Activated T-cell treated with anti-CD3 and anti-CD28 coated beads for 24 hours (primary cell): ENCODE data around the gene EHF.
"Not testable (repeated sequence)": the region's sequence is repeated elsewhere in the genome, so short reads cannot be mapped to it uniquely, and the experiment has no call there.

Experiments used
- DNase-seq: peaks from one replicate; pipeline ENCODE4 v3.0.0-alpha.2; 2020; ENCODE audit warnings: low read depth

Gene EHF

DNA sequence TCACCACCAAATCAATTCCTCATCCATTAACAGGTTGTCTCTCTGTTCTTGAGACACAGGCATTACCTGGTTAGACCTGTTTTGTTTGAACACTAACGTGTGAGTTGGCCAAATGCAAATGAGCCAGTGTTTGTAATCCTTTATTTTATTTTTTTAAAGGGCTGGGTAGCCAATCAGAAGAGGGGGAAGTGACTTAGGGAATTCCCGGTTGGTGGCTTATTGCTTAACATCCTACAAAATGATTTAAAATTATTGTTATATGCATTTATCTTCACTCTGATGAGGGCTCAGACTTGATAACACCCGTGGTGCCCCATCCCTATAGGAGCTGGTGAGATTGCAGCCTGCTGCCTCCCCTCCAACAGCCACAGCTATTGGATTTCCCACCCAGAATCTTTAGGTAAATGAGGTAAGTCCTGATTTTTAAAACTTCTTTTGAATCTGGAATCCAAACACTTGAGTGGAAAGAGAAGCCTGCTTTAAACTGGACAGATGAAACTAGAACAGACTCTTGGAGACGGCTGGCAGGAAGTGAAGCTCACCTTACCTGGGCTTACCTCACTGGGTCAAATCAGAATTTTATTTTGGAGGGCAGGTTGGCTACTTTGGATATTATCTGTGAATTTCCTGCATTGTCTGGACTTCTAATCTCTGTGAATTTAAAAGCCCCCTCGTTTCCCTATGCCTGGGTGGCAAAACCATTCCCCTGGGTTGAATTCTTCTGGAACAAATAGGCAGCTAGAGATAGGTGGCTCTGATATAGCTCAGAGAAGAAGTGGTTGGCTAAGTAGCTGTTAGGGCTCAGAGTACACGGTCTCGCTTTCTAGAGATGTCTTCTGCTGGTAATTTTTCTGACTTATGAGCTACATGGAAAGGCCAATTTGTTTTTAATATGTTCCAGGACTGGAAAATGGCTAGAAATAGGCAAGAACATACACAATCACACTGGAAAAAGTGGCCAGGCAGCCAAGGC lies at the start of gene EHF:
TSS of gene EHF (plus strand) at position 274 of the 973 bp plus-strand sequence. CDS start 21,538 bp downstream, outside the sequence.
- DNase-seq = no peak

DNA sequence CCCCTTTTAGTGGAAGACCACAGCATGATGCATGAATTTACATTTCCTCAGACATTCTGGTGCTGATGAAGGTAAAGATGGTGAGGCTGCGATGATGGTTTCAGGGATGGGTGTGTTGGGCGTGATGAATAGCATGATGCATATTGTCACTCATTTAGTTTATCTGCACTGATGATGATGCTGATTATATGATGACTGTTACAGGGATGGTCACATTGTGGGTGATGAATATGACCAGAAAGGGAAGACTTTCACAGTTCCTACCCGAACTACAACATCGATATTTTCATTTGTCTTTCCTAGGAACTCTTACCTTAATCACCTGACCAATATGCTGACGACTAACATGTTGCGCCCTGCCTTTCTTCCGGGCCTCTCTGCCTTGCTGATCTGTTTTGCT lies 47.4 kb upstream of the EHF start:
- no peak for DNase-seq

DNA sequence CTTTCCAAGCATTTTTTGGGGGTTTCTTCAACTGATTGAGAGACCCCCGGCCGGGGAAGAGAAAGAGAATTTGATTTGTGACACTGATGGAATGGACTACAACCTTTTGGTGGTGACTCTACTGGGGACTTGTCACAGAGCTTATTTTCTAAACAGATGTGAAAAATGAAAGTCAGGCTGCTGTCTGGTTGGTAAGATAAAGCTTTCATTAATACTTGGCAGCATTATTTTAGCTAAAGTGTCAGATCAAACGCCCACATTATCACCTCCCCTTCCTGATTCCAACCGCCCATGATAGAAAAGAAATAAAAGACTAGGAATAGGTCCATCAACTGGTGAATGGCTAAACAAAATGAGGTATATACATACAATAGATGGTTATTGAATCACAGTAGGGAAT lies 45.6 kb upstream of the EHF start:
- no peak for DNase-seq

DNA sequence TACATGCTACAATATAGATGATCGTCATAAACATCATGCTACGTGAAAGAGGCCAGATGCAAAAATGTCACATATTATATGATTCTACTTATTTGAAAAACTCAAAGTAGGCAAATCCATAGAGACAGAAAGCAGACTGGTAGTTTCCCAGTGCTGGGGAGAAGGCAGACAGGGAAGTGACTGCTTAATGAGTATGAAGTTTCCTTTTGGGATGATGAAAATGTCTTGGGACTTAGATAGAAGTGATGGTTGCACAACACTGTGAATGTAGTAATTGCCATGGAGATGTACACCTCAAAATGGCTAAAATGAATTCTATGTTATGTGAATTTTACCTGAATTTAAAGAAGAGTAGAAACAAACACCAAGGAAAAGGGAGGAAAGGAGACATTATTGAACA lies 45.2 kb upstream of the EHF start:
- DNase-seq = no peak

DNA sequence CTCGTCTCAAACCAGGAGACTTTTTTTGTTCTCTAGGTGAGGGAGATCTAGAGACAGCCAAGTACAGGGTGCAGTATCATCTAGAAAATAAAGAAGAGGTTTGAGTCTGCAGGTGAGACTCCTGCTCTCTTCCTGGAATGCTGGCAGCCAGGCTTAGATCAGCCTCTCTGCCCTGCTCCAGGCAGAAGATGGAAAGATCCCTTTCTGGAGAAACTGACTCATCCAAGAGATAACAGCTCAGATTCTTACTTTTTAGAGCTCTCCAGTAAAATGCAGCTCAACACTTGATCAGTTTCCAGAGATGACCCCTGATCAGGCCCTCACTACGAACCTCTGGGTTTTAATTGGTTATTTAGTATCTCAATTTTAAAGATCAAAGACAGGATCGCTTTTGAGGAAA lies 44.6 kb upstream of the EHF start:
- DNase-seq = no peak

DNA sequence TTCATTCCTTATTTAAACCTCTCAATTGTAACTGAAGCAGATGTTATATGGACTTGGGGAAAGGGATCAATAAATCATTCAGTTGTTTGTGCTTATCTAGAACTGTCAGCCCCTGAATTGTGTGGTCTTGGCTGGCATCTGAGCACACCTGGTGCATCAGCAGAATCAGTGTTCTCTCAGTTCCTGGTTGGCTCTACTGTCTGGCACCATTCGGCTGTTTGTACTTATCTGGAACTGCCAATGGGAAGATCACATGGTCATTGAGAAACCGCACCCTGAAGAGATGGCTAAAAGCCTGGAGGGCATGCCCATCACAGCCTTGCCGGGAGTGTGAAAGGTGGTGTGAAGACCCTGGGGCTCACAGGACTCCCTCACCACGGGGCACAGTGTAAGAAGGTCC lies 37.1 kb upstream of the EHF start:
- DNase-seq = no peak

DNA sequence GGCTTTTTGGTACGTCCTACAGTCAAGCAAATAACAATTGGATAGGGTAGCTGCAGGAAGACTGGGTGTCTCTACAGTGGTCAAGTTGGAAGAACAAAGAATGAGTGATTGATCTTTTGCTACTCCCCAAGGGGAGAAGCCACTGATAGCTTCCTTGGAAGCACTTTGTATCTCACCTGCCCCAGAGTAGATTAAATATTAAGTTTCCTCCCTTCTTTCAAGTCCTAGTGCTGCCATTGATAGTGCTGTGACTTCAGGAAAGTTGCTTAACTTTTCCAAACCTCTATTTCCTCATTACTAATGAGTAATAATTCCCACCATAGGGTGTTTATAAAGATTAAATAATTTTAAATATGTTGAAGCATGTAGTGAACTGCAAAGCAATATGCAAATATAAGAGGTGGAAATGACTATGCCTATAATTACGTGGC lies 35.6 kb upstream of the EHF start:
- no peak for DNase-seq

DNA sequence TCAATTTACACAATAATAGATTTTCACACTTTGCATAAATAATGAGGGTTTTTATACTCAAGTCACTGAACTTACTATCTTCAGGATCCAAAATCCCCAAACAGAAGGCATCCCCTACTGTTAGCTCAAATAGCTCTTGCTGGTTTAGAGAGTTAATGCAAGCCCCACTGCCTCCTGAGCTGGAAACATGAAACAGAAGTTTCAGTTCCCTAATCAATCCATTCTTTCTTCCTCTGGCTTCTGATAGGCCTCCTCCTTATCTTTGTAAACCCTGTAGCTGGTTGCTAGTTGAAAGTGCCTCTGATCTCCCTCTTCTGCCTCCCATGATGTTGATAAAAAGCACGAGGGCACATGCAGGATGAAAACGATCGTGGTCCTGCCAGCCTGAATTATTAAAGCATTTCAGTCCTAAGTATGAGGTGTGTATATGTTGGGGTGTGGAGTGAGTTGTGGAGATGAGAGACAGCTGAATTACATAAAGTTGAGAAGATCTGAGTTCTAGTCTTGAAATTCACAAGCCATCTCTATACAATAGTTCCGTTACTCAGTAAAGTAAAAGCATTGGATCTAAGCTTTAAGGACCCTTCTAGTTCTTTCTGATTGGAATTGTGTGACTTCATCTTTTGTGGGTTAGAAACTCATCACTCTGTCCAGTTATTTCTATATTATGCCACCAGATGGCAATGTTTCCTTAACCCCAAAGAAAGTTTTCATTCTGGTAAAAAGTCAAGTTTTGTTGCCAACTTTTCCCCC lies 35.0 kb upstream of the EHF start:
- no peak for DNase-seq

DNA sequence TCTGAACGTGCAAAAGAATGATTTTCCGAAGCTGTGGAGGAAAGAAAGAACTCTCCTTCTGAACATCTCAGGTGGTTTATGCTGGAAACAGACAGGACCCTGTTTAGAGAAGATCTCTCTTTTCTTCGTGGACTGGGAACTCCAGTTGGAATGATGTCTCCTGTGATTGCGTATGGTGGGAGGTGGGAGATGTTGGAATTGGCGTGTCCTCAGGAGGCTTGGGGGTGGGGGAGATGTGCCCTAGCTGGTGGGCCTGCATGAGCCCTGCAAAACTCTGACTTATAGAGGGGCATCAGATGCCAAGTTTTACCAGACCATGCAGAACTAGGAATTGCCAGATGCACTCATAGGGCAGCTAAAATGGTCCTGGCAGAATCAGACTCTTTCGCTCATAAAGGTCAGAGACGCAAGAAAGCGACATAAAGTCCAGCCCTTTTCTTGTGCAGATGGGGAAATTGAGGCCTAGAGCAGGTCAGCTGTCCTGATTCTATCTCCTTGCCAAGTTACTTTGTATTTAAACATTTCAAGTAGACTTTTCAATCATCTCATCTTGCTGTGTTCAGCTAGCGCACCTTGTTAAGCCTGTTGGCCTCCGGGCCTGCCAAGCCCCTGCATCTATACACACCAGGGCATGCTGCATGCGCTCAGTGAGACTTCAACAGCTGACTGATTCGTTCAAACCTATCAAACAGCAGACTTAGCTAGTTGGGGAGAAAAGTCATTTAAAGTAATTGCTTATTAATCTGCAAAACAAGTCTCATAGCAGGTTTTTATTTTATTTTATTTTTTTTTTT lies 34.2 kb upstream of the EHF start:
- DNase-seq = no peak

DNA sequence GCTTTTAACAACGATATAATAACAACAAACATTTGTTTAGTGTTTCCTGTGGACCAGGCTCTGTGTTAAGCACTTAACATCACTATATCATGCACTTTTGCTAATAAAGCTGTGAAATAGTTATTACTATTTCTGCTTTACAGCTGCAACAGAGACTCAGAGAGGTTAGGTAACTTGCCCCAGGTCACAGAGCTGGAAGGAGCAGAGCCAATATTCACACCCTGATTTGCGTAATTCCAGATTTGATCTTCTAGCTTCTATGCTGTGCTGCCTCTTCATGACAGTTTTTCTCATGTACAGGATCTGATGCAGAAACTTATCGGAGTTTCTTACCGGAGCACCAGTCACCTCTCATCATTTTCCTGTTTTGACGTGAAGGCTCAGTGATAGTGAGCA lies 33.6 kb upstream of the EHF start:
- DNase-seq = no peak

DNA sequence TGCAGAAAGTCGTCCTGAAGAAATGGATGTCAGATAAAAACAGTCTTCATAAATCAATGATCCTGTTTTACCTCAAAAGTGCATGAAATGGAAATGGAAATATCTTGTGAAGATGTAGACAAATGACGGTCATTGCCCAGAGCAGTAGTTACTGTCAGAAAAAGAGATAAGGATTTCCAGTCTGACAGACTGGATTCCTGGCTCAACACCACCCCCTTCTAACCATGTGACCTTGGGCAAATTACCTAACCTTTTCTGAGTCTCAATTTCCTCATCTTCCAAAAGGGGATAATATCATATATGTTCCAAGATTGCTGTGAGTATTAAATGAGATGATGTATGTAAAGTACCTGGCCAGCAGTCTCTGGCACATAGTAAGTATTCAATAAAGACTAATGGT lies 32.9 kb upstream of the EHF start:
- DNase-seq = no peak

DNA sequence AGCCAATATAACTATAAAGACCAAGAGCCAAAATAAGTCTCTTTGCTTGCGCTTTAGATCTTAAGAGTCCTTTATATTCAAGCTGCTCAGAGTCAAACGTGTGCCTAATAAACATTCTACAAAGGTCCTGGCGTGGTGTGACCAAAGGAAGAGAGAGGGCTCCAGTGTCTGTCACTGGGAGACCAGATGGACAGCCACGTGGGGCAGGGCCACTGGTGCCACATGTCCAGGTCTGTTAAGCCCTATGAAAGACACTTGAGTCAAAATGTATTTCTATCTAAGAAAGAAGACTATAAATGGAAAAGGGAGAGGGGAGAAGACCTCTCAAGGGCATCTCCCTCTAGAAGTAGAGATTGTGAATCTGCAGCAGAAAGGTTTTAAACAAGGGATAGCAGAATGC lies 32.2 kb upstream of the EHF start:
- DNase-seq = no peak

DNA sequence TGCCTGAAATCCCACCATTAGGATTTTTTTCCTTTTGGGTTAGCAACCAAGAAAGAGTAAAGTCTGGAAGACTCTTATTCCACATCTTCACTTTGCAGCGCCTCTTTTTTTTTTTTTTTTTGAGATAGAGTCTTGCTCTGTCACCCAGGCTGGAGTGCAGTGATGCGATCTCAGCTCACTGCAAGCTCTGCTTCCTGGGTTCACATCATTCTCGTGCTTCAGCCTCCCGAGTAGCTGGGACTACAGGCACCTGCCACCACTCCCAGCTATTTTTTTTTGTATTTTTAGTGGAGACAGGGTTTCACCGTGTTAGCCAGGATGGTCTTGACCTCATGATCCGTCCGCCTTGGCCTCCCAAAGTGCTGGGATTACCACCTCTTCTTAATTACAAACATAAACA lies 31.7 kb upstream of the EHF start:
- DNase-seq = not testable (repeated sequence)

DNA sequence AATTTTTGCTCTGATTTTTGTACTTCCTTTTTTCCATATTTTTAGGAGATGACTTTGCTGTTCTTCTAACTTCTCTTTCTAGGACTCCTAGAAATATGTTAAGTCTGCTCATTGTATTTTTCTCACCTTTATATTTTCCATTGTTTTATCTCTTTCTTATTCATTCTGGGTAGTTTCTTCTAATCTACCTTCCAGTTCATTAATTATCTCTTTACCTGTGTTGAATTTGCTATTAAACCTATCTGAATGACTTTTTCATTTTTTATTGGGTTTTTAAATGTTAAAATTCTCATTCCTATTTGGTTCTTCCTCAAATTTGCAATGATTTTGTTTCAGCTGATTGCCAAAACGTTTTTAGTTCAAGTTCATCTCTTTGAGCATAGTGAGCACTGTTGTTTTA lies 27.8 kb upstream of the EHF start:
- DNase-seq = no peak

DNA sequence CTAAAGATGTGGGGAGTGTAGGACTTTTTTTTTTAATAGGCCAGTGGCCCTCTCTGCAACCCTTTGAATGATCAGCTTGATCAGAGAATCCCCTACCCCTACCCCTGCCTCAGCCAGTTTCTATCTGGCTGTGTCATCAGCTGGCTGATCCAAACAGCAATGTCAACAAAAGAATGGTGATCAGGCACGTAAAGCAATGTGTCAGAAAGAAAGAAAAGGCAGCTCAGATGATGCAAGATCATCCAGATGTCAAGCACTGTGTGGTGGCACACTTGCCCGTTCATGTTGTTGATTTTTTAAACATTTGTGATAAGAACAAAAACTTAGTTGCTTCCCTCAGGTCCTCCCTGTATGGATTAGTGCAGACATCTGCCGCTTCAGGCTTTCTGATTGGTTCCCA lies 26.3 kb upstream of the EHF start:
- DNase-seq = no peak

DNA sequence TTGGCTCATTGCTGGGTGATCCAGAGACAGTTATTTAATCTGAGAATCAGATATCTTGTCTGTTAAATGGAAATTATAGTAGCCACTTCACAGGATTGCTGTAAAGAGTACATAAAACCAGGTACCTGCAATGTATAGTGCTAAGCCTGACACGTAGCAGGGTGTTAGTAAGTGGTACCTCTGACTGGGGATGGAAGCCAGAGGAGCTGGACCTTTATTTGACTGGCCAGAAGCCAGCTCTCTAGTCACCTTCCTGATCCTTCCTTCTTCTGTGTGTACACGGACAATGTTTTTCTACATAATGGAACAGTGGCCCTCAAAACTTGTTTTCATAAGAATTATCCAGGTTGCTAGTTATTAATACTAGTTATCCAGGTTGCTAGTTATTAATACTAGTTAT lies 25.5 kb upstream of the EHF start:
- DNase-seq = no peak

DNA sequence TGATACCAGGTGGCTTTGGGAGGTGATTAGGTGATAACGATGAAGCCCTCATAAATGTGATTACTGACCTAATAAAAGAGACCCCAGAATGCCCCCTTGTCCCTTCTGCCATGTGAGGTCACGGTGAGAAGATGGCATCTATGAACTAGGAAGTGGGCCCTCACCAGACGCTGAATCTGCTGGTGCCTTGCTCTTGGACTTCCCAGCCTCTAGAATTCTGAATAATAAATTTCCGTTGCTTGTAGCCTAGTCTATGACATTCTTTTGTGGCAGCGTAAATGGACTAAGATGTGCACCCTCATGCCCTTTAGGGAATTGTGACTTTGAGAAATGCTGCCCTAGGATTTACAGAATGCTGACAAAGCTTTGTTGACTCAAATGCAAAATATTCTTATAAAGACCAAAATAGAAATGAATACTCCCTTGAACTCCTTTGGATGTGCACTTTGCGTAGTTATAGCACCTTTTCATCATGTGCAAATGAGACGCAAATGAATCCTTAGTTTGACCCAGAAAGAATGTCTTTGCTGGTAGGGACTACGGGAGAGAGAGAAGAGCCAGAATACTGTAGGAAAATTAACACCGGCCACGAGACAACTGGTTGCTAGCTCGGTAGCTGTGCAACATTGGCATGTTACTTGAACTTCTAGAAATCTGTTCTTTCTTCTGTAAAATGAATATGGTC lies 24.8 kb upstream of the EHF start:
- no peak for DNase-seq

DNA sequence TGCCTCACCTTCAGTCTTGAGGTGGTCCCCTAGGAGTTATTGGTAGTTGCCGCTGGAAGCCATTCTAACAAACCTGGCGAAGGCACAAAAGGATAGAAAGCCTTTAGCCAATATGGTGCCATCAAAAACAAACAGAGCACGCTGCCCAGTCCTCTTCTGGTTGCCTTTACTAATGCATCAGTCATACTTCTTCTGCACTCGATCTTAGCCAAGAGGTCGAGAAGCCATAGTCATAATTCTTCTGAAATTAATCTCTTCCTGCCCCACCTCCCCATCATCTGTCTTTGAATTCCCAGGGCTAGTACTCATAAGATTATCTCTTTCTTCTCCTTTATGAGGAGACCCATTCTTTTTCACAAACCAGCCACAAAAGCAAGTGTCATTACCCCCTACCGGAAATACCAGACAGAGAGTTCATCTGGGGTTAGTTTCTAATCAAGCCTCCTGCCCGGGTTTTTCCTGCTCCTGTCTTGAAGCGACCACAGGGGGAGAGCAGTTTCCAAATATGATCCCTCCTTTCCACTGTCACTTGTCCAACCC lies 21.4 kb upstream of the EHF start:
- DNase-seq = no peak

DNA sequence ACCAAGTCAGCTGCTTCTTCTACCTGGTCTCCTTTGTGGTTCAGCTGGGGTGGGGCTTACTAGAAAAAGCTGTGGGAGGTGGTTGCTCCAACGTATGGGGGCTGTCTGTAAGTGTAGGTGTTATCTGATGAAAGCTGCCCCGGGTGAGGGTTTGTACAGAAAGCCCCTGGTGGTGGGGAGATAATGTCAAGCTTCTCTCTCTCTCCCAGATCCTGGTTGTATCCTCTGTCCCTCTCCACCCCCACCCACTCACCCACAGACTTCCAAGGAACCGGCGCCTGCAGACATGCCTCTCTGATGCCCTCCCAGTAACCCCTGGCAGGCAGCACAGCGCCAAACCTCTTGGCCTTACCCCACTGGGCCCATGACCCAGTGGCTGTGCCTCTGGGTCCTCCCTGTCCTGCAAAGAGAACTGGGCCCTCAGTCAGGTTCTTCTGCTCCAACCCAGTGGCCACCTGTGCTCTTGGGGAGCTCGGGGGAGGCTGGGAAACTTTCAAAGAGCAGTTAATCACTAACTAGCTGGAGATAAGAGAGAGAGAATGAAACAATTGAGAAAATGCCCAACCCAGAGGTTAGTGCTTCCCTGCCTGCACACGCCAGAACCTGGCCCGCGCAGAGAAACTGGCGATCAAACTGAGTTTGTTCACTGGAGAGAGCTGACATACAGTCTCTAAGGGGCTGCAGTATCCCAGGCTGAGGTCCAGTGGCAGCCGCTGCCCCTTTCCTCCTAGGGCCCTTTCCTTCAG lies 20.4 kb upstream of the EHF start:
- no peak for DNase-seq

DNA sequence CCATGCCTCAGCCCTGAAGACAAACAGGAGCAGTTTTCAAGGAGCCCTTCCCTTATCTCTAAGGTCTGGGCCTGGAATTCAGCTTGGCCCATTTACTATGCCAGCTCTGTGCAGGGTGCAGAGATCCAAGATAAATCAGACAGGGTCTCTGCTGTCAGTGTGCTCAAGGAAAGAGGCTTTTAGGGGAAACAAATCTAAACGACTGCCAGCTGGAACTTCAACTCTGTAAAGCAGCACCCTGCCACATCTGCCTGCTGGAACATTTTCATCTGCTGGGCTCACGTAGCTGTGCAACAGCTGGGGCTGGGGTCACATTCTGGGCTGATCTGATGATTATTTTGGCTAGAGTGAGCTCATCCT lies 19.8 kb upstream of the EHF start:
- DNase-seq = no peak

DNA sequence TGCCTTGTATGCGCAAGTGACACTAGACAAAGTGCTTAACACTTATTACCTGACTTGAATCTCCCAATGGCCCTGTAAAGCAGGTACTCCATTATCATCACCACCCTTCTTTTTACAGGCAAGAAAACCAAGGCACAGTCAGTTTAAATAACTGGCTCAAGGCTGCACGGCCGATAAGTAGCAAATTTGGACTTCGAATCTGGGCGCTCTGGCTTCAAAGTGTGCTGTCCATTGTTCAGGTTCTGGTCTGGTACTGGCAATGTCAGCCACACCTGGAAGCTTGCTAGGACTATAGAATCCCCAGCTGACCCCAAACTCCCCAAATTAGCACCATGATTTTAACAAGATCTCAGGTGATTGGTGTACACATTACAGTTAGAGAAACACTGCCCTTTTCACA lies 19.3 kb upstream of the EHF start:
- DNase-seq = no peak
